Measurements from ENCODE around the gene MYO1D. TPM values are rescaled to one million over a fixed set of nuclear protein-coding genes. Genes with fewer than 3 reads are reported as not detected.

MYO1D gene
- total RNA-seq, 1 experiment from 2014 or later, result 35.7 TPM

DNA sequence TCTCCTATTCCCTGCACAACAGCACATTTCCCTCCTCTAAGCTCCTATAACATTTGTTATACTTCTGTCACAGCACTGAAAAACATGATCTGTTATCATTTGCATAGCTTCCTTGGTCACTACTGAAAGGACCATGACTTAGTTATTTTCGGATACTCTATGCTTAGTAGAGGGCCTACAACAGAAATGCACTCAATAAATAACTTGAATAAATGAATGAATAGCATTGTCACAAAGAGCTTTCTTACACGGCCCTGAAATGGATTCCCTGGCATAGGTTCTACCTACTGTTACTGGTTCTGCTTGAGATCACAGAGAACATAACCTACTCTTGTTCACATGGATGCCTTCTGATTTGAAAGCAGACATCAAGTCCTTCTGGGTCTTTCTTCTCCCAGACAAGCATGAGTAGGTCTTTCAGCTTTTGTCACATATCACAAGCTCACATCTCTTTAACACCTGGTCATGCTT, 41.6 kb downstream of the MYO1D start:
- Histone ChIP-seq H3K4me2 (ENCODE audit: low read length) (no peak overlapping the region), H3K79me2 (ENCODE audit: insufficient read depth, low read length) (no peaks in the 10 kb centered on the region), H3K27me3 (ENCODE audit: insufficient read depth, low read length) (no peaks in the 10 kb centered on the region), H4K20me1 (ENCODE audit: insufficient read depth) (no peaks in the 10 kb centered on the region), H3K9me2 (ENCODE audit: insufficient read depth) (no peaks in the 10 kb centered on the region), H3K4me1 (ENCODE audit: control insufficient read depth in 1 of 2, insufficient read depth in 2 of 2, low read length in 2 of 2) (no peaks in the 10 kb centered on the region), H3K27ac (ENCODE audit: low read depth, low read length) (no peak overlapping the region), H3K9ac (ENCODE audit: low read length) (no peak overlapping the region), H3K4me3 (replicated peaks in 1 of 2; ENCODE audit: low read depth in 1 of 2, low read length in 2 of 2) (no peak overlapping the region), H3K36me3 (ENCODE audit: control insufficient read depth in 1 of 2, insufficient read depth in 2 of 2, low read length in 2 of 2) (no peaks in the 10 kb centered on the region), H3K9me3 (ENCODE audit: control insufficient read depth in 1 of 2, insufficient read depth in 1 of 2, low read depth in 1 of 2, low read length in 2 of 2) (no peaks in the 10 kb centered on the region), H2AFZ (ENCODE audit: low read depth, low read length, poor library complexity, severe bottlenecking) (no peak overlapping the region)
- TF ChIP-seq ZFX (IDR thresholded peaks at IDR 0.05) (no peak), EGR1 (IDR thresholded peaks at IDR 0.05; ENCODE audit: low read depth) (no peak), ZNF274 (IDR thresholded peaks at IDR 0.05; ENCODE audit: low read depth, low read length) (no peak)
- TF ChIP-seq, protein P1, sequence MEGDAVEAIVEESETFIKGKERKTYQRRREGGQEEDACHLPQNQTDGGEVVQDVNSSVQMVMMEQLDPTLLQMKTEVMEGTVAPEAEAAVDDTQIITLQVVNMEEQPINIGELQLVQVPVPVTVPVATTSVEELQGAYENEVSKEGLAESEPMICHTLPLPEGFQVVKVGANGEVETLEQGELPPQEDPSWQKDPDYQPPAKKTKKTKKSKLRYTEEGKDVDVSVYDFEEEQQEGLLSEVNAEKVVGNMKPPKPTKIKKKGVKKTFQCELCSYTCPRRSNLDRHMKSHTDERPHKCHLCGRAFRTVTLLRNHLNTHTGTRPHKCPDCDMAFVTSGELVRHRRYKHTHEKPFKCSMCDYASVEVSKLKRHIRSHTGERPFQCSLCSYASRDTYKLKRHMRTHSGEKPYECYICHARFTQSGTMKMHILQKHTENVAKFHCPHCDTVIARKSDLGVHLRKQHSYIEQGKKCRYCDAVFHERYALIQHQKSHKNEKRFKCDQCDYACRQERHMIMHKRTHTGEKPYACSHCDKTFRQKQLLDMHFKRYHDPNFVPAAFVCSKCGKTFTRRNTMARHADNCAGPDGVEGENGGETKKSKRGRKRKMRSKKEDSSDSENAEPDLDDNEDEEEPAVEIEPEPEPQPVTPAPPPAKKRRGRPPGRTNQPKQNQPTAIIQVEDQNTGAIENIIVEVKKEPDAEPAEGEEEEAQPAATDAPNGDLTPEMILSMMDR (IDR thresholded peaks at IDR 0.05 in 2 of 3, conservative IDR thresholded peaks at IDR 0.05 in 1 of 3; ENCODE audit: borderline replicate concordance in 1 of 3, insufficient read depth in 1 of 3, low read depth in 2 of 3, low read length in 2 of 3), result no peak
- no TSS peak for BruUV-seq (replicated peaks)
- intact Hi-C loops (cut with micrococcal nuclease), result no loop called here
- RAD21 ChIA-PET (ENCODE audit: low non-redundant PET in 1 of 2, low total read pairs in 2 of 2, uncharacterized antibody in 2 of 2, unreplicated experiment in 2 of 2), result no interaction called here
- POLR2A ChIA-PET, result no interaction called here
- no peak for DNase-seq (ENCODE audit: low read depth, low spot score)
- CTCF ChIA-PET, result no interaction called here
- ATAC-seq, result no peak

DNA sequence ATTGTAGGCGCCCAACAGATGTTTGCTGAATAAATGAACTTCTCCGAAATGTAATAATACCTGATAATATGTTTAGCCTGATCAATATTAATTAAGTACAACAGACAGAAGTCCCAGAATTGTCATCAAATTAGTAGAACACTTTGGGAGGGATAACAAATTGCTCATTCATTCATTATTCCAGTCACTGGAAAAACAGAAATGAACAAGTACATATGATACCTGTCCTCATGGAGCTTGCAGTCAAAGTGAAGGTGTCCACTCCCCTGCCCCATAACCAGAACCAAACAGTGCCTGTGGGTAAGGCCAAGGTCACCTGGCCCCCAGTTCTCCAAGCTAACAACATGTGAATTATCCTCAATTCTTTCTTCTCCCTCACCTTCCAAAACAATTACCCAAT, 42.8 kb downstream of the MYO1D start:
- Histone ChIP-seq H3K9ac (ENCODE audit: low read length) (no peak overlapping the region), H3K4me3 (replicated peaks in 1 of 2; ENCODE audit: low read depth in 1 of 2, low read length in 2 of 2) (no peak overlapping the region), H3K27ac (ENCODE audit: low read depth, low read length) (no peak overlapping the region), H3K4me1 (ENCODE audit: control insufficient read depth in 1 of 2, insufficient read depth in 2 of 2, low read length in 2 of 2) (no peaks in the 10 kb centered on the region), H3K27me3 (ENCODE audit: insufficient read depth, low read length) (no peaks in the 10 kb centered on the region), H3K4me2 (ENCODE audit: low read length) (no peak overlapping the region), H3K9me3 (ENCODE audit: control insufficient read depth in 1 of 2, insufficient read depth in 1 of 2, low read depth in 1 of 2, low read length in 2 of 2) (no peaks in the 10 kb centered on the region), H3K9me2 (ENCODE audit: insufficient read depth) (no peaks in the 10 kb centered on the region), H3K36me3 (ENCODE audit: control insufficient read depth in 1 of 2, insufficient read depth in 2 of 2, low read length in 2 of 2) (no peaks in the 10 kb centered on the region), H2AFZ (ENCODE audit: low read depth, low read length, poor library complexity, severe bottlenecking) (no peak overlapping the region), H4K20me1 (ENCODE audit: insufficient read depth) (no peaks in the 10 kb centered on the region), H3K79me2 (ENCODE audit: insufficient read depth, low read length) (no peaks in the 10 kb centered on the region)
- ChIA-PET CTCF (no interaction called here), POLR2A (no interaction called here), RAD21 (ENCODE audit: low non-redundant PET in 1 of 2, low total read pairs in 2 of 2, uncharacterized antibody in 2 of 2, unreplicated experiment in 2 of 2) (no interaction called here)
- intact Hi-C loops (cut with micrococcal nuclease), result no loop called here
- DNase-seq (ENCODE audit: low read depth, low spot score) (no peak), ATAC-seq (no peak)
- no TSS peak for BruUV-seq (replicated peaks)
- TF ChIP-seq ZFX (IDR thresholded peaks at IDR 0.05) (no peak), POLR2AphosphoS5 (IDR thresholded peaks at IDR 0.05; ENCODE audit: low read depth, low read length) (no peak), TCF7L2 (IDR thresholded peaks at IDR 0.05; ENCODE audit: borderline replicate concordance, extremely low read depth, insufficient read depth, insufficient read length) (no peak), ELF1 (IDR thresholded peaks at IDR 0.05; ENCODE audit: borderline replicate concordance, low read depth) (no peak), POLR2A (IDR thresholded peaks at IDR 0.05; ENCODE audit: borderline replicate concordance, extremely low read depth, insufficient read depth, insufficient read length) (no peak), SRF (IDR thresholded peaks at IDR 0.05; ENCODE audit: low read depth) (no peak), SP1 (IDR thresholded peaks at IDR 0.05; ENCODE audit: low read depth) (no peak), YY1 (IDR thresholded peaks at IDR 0.05; ENCODE audit: extremely low read depth, insufficient replicate concordance, low read depth, low read length) (no peak), EGR1 (IDR thresholded peaks at IDR 0.05; ENCODE audit: low read depth) (no peak), EZH2 (IDR thresholded peaks at IDR 0.05) (no peak)
- TF ChIP-seq, protein P2, sequence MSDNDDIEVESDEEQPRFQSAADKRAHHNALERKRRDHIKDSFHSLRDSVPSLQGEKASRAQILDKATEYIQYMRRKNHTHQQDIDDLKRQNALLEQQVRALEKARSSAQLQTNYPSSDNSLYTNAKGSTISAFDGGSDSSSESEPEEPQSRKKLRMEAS (IDR thresholded peaks at IDR 0.05), result no peak
- TF ChIP-seq, protein P1 (IDR thresholded peaks at IDR 0.05 in 2 of 3, conservative IDR thresholded peaks at IDR 0.05 in 1 of 3; ENCODE audit: borderline replicate concordance in 1 of 3, insufficient read depth in 1 of 3, low read depth in 2 of 3, low read length in 2 of 3), result no peak
- TF ChIP-seq, protein P3, sequence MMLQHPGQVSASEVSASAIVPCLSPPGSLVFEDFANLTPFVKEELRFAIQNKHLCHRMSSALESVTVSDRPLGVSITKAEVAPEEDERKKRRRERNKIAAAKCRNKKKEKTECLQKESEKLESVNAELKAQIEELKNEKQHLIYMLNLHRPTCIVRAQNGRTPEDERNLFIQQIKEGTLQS (IDR thresholded peaks at IDR 0.05), result no peak

Data from HCT116 (cell line).